Prostate gland (tissue), 2 donors: ENCODE measurements around the gene ACOT8. TPM values are rescaled to one million over a fixed set of nuclear protein-coding genes. Genes with fewer than 3 reads are reported as not detected.
A peak's percentile ranks its signal among the peaks of the same experiment; 100 is the strongest.

ENCODE experiments used
- DNase-seq: peaks from one replicate; pipeline ENCODE4 v3.0.0-alpha.2; 2019; ENCODE audit warnings: low spot score
- H3K27ac ChIP-seq, 2 donors: fragments of 200-600 bp; sonication (generic); 2 replicates each; pipeline ENCODE4 v1.5.1; 2017 to 2019
- H3K27me3 ChIP-seq: fragments of 200-600 bp; sonication (generic); replicated peaks from 2 replicates; pipeline ENCODE4 v1.5.1; 2019; ENCODE audit not compliant: insufficient read depth
- H3K36me3 ChIP-seq, 2 donors: fragments of 200-600 bp; sonication (generic); 1 replicate in 1 of 2; 2 replicates in 1 of 2; pipeline versions ENCODE4 v1.5.1 to v1.8.1; 2017 to 2019
- H3K4me1 ChIP-seq: fragments of 200-600 bp; sonication (generic); replicated peaks from 2 replicates; pipeline ENCODE4 v1.5.1; 2019
- H3K4me3 ChIP-seq, 2 donors: fragments of 200-600 bp; sonication (generic); 2 replicates each; pipeline ENCODE4 v1.5.1; 2017 to 2019
- H3K9me3 ChIP-seq: fragments of 200-600 bp; sonication (generic); 2 replicates; pipeline ENCODE4 v1.5.1; 2017
- CTCF ChIP-seq, 4 experiments: fragments of 200-600 bp in 2 of 4; fragments of 450-650 bp in 2 of 4; sonication (generic) in 2 of 4; IDR thresholded peaks; 1 replicate in 3 of 4; 2 replicates in 1 of 4; pipeline ENCODE4 v1.5.1; 2016 to 2019; ENCODE audit warnings: antibody characterized with exemption in 4 of 4, mild to moderate bottlenecking in 2 of 4, moderate library complexity in 2 of 4
- POLR2A ChIP-seq: fragments of 450-650 bp; IDR thresholded peaks from one replicate; pipeline ENCODE4 v1.6.1; 2016; ENCODE audit warnings: antibody characterized with exemption, mild to moderate bottlenecking
- POLR2AphosphoS5 ChIP-seq: sonication (generic); formaldehyde crosslinking; IDR thresholded peaks from one replicate; pipeline ENCODE4 v1.6.1; 2017; ENCODE audit warnings: antibody characterized with exemption
- WGBS: methylation state at CpG from one replicate; pipeline ENCODE4 v1.1.5; 2018; 5-methylcytosine and 5-hydroxymethylcytosine counted together
- intact Hi-C: fragments of 100-400 bp; cut with DNase I; formaldehyde crosslinking; loops from one replicate; pipeline ENCODE4 v1.14.2; 2022
- total RNA-seq, 2 donors: library from RNA; depleted of rRNA; stranded (reverse); fragments of >200 nt; gene quantifications; one replicate each; pipeline ENCODE4 v1.1.0, GENCODE V29; 2016

ACOT8 gene
- total RNA-seq, 2 donors from 2014 or later: 57.4 to 68.1 TPM

DNA sequence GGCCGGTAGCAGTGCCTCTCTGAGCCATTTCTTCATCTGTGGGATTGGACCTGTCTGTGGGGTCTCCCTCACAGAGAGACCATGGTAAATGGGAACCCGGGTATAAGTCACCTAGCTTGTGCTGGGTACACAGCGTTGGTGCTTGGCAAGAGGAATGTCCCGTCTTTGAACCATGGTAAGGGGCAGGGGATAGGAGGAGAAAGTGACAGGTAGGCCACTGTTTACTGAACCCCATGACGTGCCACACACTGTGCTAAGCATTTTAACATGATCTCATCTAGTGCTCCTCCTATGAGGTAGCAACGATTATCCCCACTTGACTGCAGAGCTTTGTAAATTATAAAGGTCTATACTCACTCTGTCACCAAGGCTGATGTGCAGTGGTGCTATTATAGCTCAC lies 29.5 kb downstream of the ACOT8 start:
- Histone ChIP-seq H3K27me3 (no peaks in the 10 kb centered on the region), H3K36me3 (no peaks in the 10 kb centered on the region), H3K27ac (no peak overlapping the region), H3K4me1 (no peaks in the 10 kb centered on the region), H3K9me3 (no peaks in the 10 kb centered on the region), H3K4me3 (no peak overlapping the region)
- TF ChIP-seq POLR2AphosphoS5 (no peak), CTCF (IDR thresholded peaks at IDR 0.05) (no peak), POLR2A (no peak)
- DNase-seq: no peak
- 82% methylated on average over 6 of the region's 6 CpGs for WGBS
- intact Hi-C loops: no loop called here

- DNase-seq: no peak
- 83% methylated on average over 8 of the region's 8 CpGs for WGBS
- Histone ChIP-seq H3K36me3 (no peaks in the 10 kb centered on the region), H3K27me3 (no peaks in the 10 kb centered on the region), H3K9me3 (no peaks in the 10 kb centered on the region), H3K27ac (peak within 1 kb of the TSS in 1 of 2 donors; percentile 39), H3K4me1 (no peaks in the 10 kb centered on the region), H3K4me3 (no peak within 1 kb of the TSS)
- intact Hi-C loops: no loop called here
- TF ChIP-seq POLR2A (no peak), POLR2AphosphoS5 (no peak), CTCF (IDR thresholded peaks at IDR 0.05) (no peak)
Measured at GRCh38 chr20:45827030-45827652, 30.1 kb downstream of the ACOT8 start, which contains the start of gene TNNC2. Gene TNNC2, minus strand, starts transcription at chr20:45827312. Its CDS starts 64 bp downstream, at chr20:45827248.

GRCh38 chr20:45826381-45827019 lies 30.7 kb downstream of the ACOT8 start:
- no peaks in the 10 kb centered on the region for H3K4me1 ChIP-seq
- no peak for TF ChIP-seq POLR2AphosphoS5
- no peak for TF ChIP-seq POLR2A
- no peak for TF ChIP-seq CTCF (IDR thresholded peaks at IDR 0.05)
- no peaks in the 10 kb centered on the region for H3K27me3 ChIP-seq
- H3K4me3 ChIP-seq: no peak overlapping the region
- peak overlapping the region in 1 of 2 donors; percentile 39 for H3K27ac ChIP-seq
- no peaks in the 10 kb centered on the region for H3K9me3 ChIP-seq
- intact Hi-C loops: no loop called here
- WGBS: 52% methylated on average over 6 of the region's 6 CpGs
- H3K36me3 ChIP-seq: no peaks in the 10 kb centered on the region
- no peak for DNase-seq

DNA sequence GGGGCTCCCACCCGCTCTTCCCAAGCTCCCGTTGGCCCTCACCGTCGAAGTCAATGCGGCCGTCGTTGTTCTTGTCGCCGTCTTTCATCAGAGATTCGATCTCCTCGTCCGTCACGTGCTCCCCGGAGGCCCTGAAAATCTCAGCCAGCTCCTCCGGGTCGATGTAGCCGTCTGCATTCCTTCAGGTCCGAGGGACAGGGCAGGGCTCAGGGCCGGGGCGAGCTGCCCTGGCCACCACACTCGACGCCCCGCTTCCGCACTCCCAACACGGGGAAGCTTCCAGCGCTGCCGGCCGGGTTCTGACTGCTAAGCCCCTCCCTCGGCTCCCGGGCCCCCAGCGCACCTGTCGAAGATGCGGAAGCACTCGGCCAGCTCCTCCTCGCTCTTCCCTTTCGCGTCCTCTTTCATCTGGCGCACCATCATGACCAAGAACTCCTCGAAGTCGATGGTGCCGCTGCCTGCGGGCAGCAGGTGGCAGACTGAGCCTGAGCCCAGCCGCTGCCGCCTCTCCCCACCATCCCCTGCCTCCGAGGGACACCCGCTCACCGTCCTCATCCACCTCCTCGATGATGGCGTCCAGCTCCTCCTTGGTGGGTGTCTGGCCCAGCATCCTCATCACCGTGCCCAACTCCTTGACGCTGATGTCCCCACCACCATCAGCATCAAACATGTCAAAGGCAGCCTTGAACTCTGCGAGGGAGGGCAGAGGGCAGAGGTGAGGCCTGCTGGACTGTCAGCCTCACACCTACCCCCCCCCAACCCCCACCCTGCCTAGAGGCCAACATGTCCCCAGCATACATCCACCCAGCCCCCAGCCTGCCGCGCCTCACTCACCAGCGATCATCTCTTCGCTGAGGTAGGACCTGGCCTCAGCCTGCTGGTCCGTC lies 33.0 kb downstream of the ACOT8 start:
- 19% methylated on average over 57 of the region's 57 CpGs for WGBS
- Histone ChIP-seq H3K36me3 (no peaks in the 10 kb centered on the region), H3K4me3 (no peak overlapping the region), H3K27me3 (no peaks in the 10 kb centered on the region), H3K9me3 (no peaks in the 10 kb centered on the region), H3K4me1 (no peaks in the 10 kb centered on the region), H3K27ac (no peak overlapping the region)
- peak; percentile 13 for DNase-seq
- intact Hi-C loops: loop anchor here (5.0 kb wide), 1 partner anchor 33 kb away; the partner anchor contains the start of genes ACOT8 and ZSWIM3
- no peak for TF ChIP-seq POLR2AphosphoS5
- no peak for TF ChIP-seq POLR2A
- peak in 2 of 4 experiments; percentile 33 to 46 for TF ChIP-seq CTCF (IDR thresholded peaks at IDR 0.05)
